Uterus (tissue), 2 donors: ENCODE measurements around the gene HSF2.

Experiments
- CTCF ChIP-seq, 4 experiments: fragments of 200-600 bp in 2 of 4; fragments of 450-650 bp in 2 of 4; sonication (generic) in 2 of 4; IDR thresholded peaks; one replicate each; pipeline ENCODE4 v1.5.1; 2016 to 2019; ENCODE audit warnings: antibody characterized with exemption in 4 of 4, mild to moderate bottlenecking in 2 of 4, moderate library complexity in 1 of 4
- POLR2A ChIP-seq, 2 donors: fragments of 450-650 bp; IDR thresholded peaks; one replicate each; pipeline ENCODE4 v1.6.1; 2016; ENCODE audit warnings: antibody characterized with exemption in 2 of 2, mild to moderate bottlenecking in 1 of 2, moderate library complexity in 1 of 2

DNA sequence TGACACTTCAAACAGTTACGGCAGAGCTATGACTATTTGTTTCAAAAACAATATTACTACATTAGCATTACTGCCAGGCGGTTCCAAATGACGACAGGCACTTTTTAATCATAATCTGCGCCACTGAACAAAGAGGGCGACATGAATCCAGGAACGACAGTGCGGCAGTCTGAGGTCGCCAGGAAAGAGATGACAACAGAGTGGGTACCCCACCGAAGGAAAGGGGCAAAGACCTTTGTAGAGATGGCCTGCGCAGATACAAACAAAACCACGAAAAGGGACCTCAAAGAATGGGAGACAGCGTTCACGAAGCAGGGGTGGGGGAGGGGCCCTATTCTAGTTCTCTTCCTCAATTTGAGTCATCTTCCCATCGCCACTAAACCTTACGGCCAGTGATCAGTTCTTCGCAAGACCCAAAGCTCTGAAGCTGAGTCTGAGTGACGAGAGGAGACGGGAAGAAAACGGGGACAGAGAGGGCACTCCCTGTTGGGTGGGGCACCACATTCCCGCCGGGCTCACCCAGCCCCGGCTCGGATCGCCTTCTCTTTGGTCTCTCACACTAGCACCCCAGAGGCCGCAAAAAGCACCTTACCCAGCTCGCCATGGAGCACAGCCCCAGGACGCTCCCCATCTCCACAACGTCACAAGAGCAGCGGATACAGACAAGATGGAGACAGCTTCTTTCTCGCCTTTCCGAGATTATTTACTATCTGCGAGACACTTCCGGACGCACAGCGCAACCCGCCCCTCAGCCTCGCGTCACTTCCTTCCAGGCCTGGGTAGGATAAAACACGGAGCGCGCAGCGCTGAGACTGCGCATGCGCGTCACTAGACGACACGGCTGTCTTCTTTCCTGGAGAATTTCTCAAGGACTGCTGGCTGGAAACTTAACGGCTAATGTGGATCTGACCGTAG is 71.9 kb downstream of the HSF2 start, which contains the start of gene SERINC1:
- peak in 1 of 4 experiments; percentile 2 for TF ChIP-seq CTCF (IDR thresholded peaks at IDR 0.05)
- TF ChIP-seq POLR2A (IDR thresholded peaks at IDR 0.05) = peak; percentile 81 to 92
